Karpas-422 (cell line): Measurements from ENCODE around the gene GINS2. TPM values are rescaled to one million over a fixed set of nuclear protein-coding genes. Genes with fewer than 3 reads are reported as not detected.

Experiments used
- DNase-seq: peaks from one replicate; pipeline ENCODE4 v3.0.0-alpha.2; 2015
- H2AFZ ChIP-seq: fragments of 200-600 bp; sonication (generic); 2 replicates; pipeline ENCODE4 v1.6.1; 2014; ENCODE audit warnings: antibody characterized with exemption, low read length, mixed read lengths
- H3K27ac ChIP-seq: fragments of 200-600 bp; sonication (generic); 2 replicates; pipeline ENCODE4 v1.5.1; 2014; ENCODE audit warnings: mild to moderate bottlenecking, low read length, moderate library complexity
- H3K27me3 ChIP-seq: fragments of 200-600 bp; sonication (generic); 2 replicates; pipeline ENCODE4 v1.6.1; 2014; ENCODE audit warnings: low read length, mixed read lengths
- H3K36me3 ChIP-seq: fragments of 200-600 bp; sonication (generic); 2 replicates; pipeline ENCODE4 v1.6.1; 2014; ENCODE audit warnings: low read length, mixed read lengths; ENCODE audit not compliant: insufficient read depth
- H3K4me1 ChIP-seq: fragments of 200-600 bp; sonication (generic); 2 replicates; pipeline ENCODE4 v1.6.1; 2014; ENCODE audit warnings: mild to moderate bottlenecking, low read length, mixed read lengths
- H3K4me2 ChIP-seq: fragments of 200-600 bp; sonication (generic); 2 replicates; pipeline ENCODE4 v1.6.1; 2014; ENCODE audit warnings: low read length, low read depth, mild to moderate bottlenecking; ENCODE audit not compliant: poor library complexity, severe bottlenecking
- H3K4me3 ChIP-seq: fragments of 200-600 bp; sonication (generic); 2 replicates; pipeline ENCODE4 v1.5.1; 2014; ENCODE audit warnings: mild to moderate bottlenecking, antibody characterized with exemption, low read length, mixed read lengths
- H3K79me2 ChIP-seq: fragments of 200-600 bp; sonication (generic); 2 replicates; pipeline ENCODE4 v1.6.1; 2014; ENCODE audit warnings: mild to moderate bottlenecking, low read length, mixed read lengths
- H3K9ac ChIP-seq: fragments of 200-600 bp; sonication (generic); 2 replicates; pipeline ENCODE4 v1.6.0; 2014; ENCODE audit warnings: low read length
- H3K9me2 ChIP-seq: fragments of 200-600 bp; sonication (generic), shearing (Covaris generic); replicated peaks from 2 replicates; pipeline ENCODE4 v1.6.0; 2014; ENCODE audit warnings: mild to moderate bottlenecking, low read length, moderate library complexity; ENCODE audit not compliant: insufficient read depth
- H3K9me3 ChIP-seq: fragments of 300-700, 200-600 bp; sonication (generic); 2 replicates; pipeline ENCODE4 v1.6.1; 2014; ENCODE audit warnings: low read length, mixed read lengths
- H4K20me1 ChIP-seq: fragments of 200-600 bp; sonication (generic); 2 replicates; pipeline ENCODE4 v1.6.1; 2014; ENCODE audit warnings: mild to moderate bottlenecking, antibody characterized with exemption, low read length, low read depth; ENCODE audit not compliant: insufficient read depth
- total RNA-seq: library from RNA; depleted of rRNA; stranded (reverse); fragments of >200 nt; shearing (Covaris generic); gene quantifications from 2 replicates; pipeline ENCODE4 v1.2.3, GENCODE V29; 2014; ENCODE audit warnings: low replicate concordance

Gene GINS2
- total RNA-seq, 1 experiment from 2014 or later: 14.2 TPM

DNA sequence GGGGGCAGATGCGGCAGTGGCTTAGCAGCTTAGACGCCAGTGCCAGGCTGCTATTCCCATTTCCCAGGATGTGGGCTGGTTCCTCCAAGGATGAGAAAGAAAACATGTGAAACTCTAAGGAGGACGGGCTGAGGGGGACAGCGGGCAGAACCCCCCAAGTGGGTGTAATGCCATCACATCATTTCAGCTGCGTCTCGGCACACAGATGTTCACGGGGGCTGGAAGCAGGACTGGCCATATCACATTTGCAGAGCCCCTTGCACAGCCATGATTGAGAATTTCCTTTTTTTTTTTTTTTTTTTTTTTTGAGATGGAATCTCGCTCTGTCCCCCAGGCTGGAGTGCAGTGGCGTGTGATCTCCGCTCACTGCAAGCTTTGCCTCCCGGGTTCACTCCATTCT, 15.3 kb upstream of the GINS2 start:
- Histone ChIP-seq H3K36me3 (no peaks in the 10 kb centered on the region), H2AFZ (no peak overlapping the region), H3K9ac (no peak overlapping the region), H3K9me2 (no peaks in the 10 kb centered on the region), H3K4me2 (no peak overlapping the region), H3K27me3 (no peaks in the 10 kb centered on the region), H4K20me1 (no peaks in the 10 kb centered on the region), H3K4me3 (no peak overlapping the region), H3K79me2 (no peaks in the 10 kb centered on the region), H3K4me1 (no peaks in the 10 kb centered on the region), H3K27ac (no peak overlapping the region), H3K9me3 (no peaks in the 10 kb centered on the region)
- DNase-seq: no peak

DNA sequence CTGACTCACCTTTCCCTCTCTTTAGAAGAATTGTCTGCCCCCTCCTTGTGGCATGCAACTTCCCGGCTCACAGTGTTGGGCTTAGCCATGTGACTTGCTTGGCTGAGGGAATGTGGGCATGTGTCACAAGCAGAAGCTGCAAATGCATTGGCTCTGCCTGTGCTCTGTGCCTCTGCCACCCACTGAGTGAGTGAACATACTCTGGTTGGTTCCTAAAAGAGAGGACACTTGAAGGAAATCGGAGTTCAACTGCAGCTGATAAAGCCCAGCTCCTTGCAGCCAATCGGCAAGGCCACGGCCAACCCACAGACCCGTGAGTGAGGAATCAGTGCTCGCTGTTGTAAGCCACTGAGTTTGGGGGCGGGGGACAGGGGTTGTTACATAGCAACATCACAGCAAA, 10.9 kb upstream of the GINS2 start:
- H3K4me3 ChIP-seq: no peak overlapping the region
- H3K9me3 ChIP-seq: no peaks in the 10 kb centered on the region
- no peaks in the 10 kb centered on the region for H3K27me3 ChIP-seq
- H2AFZ ChIP-seq: no peak overlapping the region
- H3K27ac ChIP-seq: no peak overlapping the region
- no peaks in the 10 kb centered on the region for H3K36me3 ChIP-seq
- H3K4me2 ChIP-seq: no peak overlapping the region
- no peaks in the 10 kb centered on the region for H3K79me2 ChIP-seq
- H3K4me1 ChIP-seq: no peaks in the 10 kb centered on the region
- no peak for DNase-seq
- no peaks in the 10 kb centered on the region for H3K9me2 ChIP-seq
- H3K9ac ChIP-seq: no peak overlapping the region
- no peaks in the 10 kb centered on the region for H4K20me1 ChIP-seq

DNA sequence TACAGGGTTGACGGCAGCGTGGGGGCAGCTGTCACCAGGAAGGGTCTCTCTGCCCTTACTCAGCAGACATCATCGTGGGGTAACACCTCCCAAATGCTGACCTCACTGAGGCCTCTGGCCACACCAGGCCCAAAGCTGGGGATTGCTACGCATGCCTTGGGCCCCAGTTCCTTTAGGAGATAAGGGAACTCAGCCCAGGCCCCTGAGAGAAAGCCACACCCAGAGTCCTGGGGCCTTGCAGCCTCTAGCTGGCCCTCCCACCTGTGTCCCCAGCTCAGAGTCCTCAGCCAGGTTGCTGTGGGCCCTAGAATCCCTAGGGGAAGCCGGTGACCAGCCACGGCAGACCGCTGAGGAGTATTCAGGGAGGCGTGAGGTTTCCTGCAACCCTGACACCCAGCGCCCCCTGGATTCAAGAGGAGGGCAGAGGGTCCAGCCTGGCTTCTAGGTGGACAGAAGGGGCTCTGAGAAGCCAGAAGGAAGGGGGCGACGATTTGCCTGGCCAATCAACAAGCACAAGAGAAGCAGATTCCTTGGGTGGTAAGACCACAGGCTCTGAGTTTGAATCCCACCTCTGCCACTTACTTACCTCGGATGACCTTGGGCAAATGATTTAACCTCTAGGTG, 10.3 kb upstream of the GINS2 start:
- no peaks in the 10 kb centered on the region for H3K4me1 ChIP-seq
- H3K79me2 ChIP-seq: no peaks in the 10 kb centered on the region
- no peak overlapping the region for H3K9ac ChIP-seq
- no peaks in the 10 kb centered on the region for H3K9me2 ChIP-seq
- no peak overlapping the region for H3K4me3 ChIP-seq
- no peak overlapping the region for H3K27ac ChIP-seq
- H3K9me3 ChIP-seq: no peaks in the 10 kb centered on the region
- no peak for DNase-seq
- no peaks in the 10 kb centered on the region for H4K20me1 ChIP-seq
- H3K27me3 ChIP-seq: no peaks in the 10 kb centered on the region
- no peaks in the 10 kb centered on the region for H3K36me3 ChIP-seq
- H3K4me2 ChIP-seq: no peak overlapping the region
- no peak overlapping the region for H2AFZ ChIP-seq

DNA sequence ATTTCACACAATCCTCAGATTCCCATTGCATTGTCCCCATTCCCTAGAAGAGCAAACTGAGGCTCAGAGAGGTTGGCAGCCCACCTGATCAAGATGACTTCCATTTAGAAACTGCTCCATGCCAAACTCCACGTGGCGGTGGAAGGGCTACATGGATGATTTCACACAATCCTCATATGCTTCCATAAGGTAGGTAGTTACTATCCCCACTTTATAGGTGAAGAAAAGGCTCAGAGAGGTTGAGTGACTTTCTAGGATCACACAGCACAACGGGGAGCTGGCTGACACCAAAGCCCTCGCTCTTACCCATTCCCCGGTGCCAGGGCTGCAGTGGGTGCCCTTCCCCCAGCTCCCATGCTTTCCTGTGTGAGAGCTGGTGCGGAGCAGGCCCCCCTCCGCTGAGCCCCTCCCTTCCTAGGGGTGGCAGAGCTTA, 9.7 kb upstream of the GINS2 start:
- H3K79me2 ChIP-seq: no peaks in the 10 kb centered on the region
- no peak overlapping the region for H3K27ac ChIP-seq
- H4K20me1 ChIP-seq: no peaks in the 10 kb centered on the region
- H3K4me3 ChIP-seq: no peak overlapping the region
- no peaks in the 10 kb centered on the region for H3K27me3 ChIP-seq
- H3K9me3 ChIP-seq: no peaks in the 10 kb centered on the region
- H3K4me1 ChIP-seq: no peaks in the 10 kb centered on the region
- H3K9me2 ChIP-seq: no peaks in the 10 kb centered on the region
- no peak for DNase-seq
- H3K9ac ChIP-seq: no peak overlapping the region
- H3K4me2 ChIP-seq: no peak overlapping the region
- no peak overlapping the region for H2AFZ ChIP-seq
- H3K36me3 ChIP-seq: no peaks in the 10 kb centered on the region

DNA sequence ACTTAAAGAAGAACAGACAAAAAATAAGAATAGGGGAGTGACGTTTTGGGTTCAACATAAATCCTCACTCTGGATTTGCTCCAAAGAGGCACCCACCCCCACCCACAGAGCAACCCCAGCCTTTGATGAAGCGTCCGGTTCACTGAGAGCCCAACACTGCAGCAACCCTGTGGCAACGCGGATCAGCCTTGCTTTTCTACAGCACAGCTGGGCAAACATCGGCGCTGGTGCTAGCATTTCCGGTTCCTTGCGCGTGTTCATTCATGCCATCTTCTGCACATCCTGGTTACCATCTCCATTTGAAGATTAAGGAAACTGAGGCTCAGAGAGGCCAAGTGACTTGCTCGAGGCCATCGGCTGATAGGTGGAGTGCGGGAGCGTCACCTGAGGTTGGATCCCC, 8.7 kb upstream of the GINS2 start:
- H3K4me1 ChIP-seq: no peaks in the 10 kb centered on the region
- no peak overlapping the region for H3K4me2 ChIP-seq
- H4K20me1 ChIP-seq: no peaks in the 10 kb centered on the region
- H3K27ac ChIP-seq: no peak overlapping the region
- no peak for DNase-seq
- no peak overlapping the region for H3K9ac ChIP-seq
- no peaks in the 10 kb centered on the region for H3K9me3 ChIP-seq
- H3K4me3 ChIP-seq: no peak overlapping the region
- H3K79me2 ChIP-seq: no peaks in the 10 kb centered on the region
- no peaks in the 10 kb centered on the region for H3K27me3 ChIP-seq
- no peak overlapping the region for H2AFZ ChIP-seq
- no peaks in the 10 kb centered on the region for H3K36me3 ChIP-seq
- no peaks in the 10 kb centered on the region for H3K9me2 ChIP-seq

DNA sequence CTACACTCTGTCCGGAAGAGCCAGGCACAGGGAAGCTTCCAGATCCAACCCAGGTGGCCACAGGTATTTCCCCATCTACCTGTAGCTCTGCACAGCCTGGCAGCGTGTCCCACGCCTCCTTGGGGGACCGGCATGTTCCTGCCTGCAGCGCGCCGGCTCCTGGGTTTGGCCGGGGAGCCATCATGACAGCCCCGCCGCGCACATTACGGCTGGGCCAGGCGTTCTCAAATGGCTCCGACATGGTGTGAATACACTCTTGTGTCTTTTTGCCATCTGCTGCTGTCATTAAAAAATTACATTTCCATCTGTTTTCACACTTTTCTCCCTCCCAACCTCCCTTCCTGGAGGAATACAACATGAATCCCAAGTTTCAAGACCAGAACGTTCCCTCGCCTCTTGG, 8.0 kb upstream of the GINS2 start:
- H4K20me1 ChIP-seq: no peaks in the 10 kb centered on the region
- no peaks in the 10 kb centered on the region for H3K4me1 ChIP-seq
- H3K9ac ChIP-seq: no peak overlapping the region
- H3K36me3 ChIP-seq: no peaks in the 10 kb centered on the region
- no peaks in the 10 kb centered on the region for H3K27me3 ChIP-seq
- no peak for DNase-seq
- H3K9me3 ChIP-seq: no peaks in the 10 kb centered on the region
- H3K27ac ChIP-seq: no peak overlapping the region
- no peaks in the 10 kb centered on the region for H3K79me2 ChIP-seq
- no peak overlapping the region for H3K4me3 ChIP-seq
- H2AFZ ChIP-seq: no peak overlapping the region
- no peak overlapping the region for H3K4me2 ChIP-seq
- no peaks in the 10 kb centered on the region for H3K9me2 ChIP-seq

DNA sequence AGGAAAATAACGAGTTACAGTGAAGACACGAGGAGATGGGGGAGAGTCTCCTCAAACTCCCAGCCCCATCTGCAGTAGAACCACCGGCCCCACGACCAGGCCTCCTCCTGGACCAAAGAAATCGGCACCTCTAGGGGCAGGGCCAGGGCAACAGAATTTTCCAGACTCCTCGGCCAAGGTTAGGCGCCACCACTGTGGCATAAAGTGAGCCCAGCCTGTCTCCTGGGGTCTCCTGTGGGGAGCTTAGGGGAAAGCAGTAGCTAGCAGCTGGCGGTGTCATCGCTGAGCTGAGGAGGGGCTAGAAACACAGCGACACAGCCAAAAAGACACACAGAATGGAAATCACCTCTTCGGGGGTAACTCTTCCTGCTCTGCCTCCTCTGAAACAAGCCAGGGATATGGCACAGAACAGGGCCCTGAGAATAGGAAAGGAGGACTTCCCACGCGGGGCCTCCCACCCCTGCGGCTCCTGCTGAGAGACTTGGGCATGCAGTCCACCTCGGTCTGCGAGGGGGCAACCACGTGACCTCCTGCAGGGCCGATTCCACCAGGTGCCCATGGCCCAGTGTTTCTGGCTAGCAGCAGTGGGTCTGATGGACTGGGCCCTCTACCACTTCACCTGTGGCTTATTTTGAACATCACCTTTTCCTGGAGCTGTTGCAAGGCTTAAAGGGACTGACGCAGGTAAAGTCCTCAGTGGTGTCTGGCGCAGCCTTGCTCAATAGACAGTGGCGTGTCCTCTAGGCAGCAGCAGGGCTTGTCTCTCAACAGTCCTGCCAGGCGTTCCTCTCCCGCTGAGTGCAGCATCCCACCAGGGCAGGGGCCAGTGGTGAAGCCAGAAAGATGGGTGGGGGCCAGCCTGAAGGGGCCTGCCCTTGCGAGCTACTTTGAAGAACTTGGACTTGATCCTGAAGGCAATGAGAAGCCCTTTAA, 6.7 kb upstream of the GINS2 start:
- no peaks in the 10 kb centered on the region for H3K9me2 ChIP-seq
- H3K9me3 ChIP-seq: no peaks in the 10 kb centered on the region
- H3K4me3 ChIP-seq: no peak overlapping the region
- no peaks in the 10 kb centered on the region for H3K4me1 ChIP-seq
- no peak overlapping the region for H3K27ac ChIP-seq
- H4K20me1 ChIP-seq: no peaks in the 10 kb centered on the region
- H3K4me2 ChIP-seq: no peak overlapping the region
- H3K27me3 ChIP-seq: no peaks in the 10 kb centered on the region
- no peak overlapping the region for H2AFZ ChIP-seq
- no peaks in the 10 kb centered on the region for H3K36me3 ChIP-seq
- H3K79me2 ChIP-seq: no peaks in the 10 kb centered on the region
- no peak overlapping the region for H3K9ac ChIP-seq
- DNase-seq: no peak

DNA sequence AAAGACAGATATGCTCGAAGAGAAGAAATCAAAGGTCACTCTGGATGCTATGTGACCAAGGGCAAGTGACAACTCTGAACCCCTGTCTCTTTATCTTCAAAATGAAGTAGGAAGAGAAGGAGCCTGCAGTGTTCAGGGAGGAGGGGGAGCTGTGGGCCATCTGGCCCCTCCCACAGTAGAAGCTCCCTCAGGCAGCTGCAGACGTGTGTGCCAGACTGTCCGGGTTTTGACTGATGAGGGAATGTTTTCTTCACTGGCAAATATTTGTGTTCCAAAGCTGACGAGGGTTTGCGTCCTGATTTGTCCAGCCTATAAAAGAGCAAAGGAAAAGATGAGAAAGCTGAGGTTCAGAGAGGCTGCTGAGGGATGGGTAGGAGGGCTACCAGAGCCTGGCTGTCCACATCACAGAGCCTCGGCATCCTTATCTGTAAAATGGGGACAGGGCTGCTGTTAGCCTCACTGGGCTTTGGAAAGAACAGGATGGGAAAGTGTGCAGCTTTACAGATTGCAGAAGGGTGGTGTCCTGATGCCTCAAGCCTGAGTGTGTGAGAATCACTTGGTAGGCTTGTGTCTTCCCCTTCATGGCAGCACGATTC, 1.8 kb upstream of the GINS2 start:
- Histone ChIP-seq H3K9me2 (no peaks in the 10 kb centered on the region), H3K36me3 (no peaks in the 10 kb centered on the region), H3K9ac (no peak overlapping the region), H3K27me3 (no peaks in the 10 kb centered on the region), H3K4me3 (no peak overlapping the region), H3K27ac (no peak overlapping the region), H4K20me1 (no peaks in the 10 kb centered on the region), H3K9me3 (no peaks in the 10 kb centered on the region), H3K4me2 (no peak overlapping the region), H2AFZ (no peak overlapping the region), H3K79me2 (peaks cover 19% of the 10 kb centered on the region), H3K4me1 (peaks cover 38% of the 10 kb centered on the region)
- no peak for DNase-seq
